ENCODE data around the gene FHIT. TPM values are rescaled to one million over a fixed set of nuclear protein-coding genes. Genes with fewer than 3 reads are reported as not detected.

Gene FHIT
- total and polyA plus RNA-seq, 2 donors from 2014 or later: 20.2 to 61.2 TPM

DNA sequence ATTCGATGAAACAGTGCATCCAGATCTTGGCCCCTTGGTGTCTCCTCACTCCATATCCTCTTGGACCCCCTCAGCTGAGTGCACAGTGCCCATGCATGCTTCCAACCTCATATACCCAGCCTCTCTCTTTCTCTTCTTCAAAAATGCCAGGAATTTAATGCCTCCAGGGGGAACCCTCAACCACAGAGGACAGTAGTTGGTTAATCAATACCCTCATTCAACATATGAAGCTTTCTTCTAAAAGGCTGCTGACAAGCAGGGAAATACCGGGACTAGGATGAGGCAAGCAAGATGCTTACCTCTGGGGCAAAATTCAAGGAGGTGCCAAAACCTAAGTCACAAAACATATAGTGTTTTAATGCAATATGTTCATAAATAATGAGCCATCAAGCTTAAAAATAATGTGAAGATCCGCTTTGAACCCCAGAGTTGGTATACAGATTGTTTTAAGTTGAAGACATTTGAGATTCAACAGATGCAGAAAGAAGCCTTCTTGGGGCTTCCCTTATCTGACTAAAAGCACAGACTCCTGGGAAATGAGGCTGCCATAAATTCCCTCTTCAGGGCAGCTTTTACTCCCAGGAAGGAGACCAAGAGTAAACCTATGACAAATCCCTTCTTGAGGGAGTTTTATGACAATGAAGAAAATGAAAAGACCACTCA, 48.2 kb upstream of the FHIT start:
- Histone ChIP-seq H3K9ac (ENCODE audit: low read length in 3 of 3) (no peak overlapping the region), H3K9me3 (ENCODE audit: control insufficient read depth in 2 of 3, insufficient read depth in 1 of 3, low read length in 3 of 3) (no peaks in the 10 kb centered on the region), H3K4me3 (ENCODE audit: low read length in 3 of 3) (peak overlapping the region in 1 of 3 donors; percentile 3), H3K27me3 (ENCODE audit: control insufficient read depth, insufficient read depth, low read length) (no peaks in the 10 kb centered on the region), H3K27ac (ENCODE audit: low read depth in 2 of 2, low read length in 2 of 2) (no peak overlapping the region), H3K36me3 (ENCODE audit: control insufficient read depth in 2 of 3, insufficient read depth in 3 of 3, low read length in 3 of 3) (no peaks in the 10 kb centered on the region), H3K4me1 (ENCODE audit: control insufficient read depth in 2 of 3, insufficient read depth in 2 of 3, low read depth in 1 of 3, low read length in 3 of 3) (peaks cover 0 to 2% (median 2%) of the 10 kb centered on the region in 3 donors)
- no peak for TF ChIP-seq CTCF (IDR thresholded peaks at IDR 0.05; ENCODE audit: borderline replicate concordance, extremely low read depth, insufficient read depth)
- FAIRE-seq (no peak), DNase-seq (peak in 2 of 5 donors; percentile 50 to 53)
- intact Hi-C loops (cut with DNase I): no loop called here

DNA sequence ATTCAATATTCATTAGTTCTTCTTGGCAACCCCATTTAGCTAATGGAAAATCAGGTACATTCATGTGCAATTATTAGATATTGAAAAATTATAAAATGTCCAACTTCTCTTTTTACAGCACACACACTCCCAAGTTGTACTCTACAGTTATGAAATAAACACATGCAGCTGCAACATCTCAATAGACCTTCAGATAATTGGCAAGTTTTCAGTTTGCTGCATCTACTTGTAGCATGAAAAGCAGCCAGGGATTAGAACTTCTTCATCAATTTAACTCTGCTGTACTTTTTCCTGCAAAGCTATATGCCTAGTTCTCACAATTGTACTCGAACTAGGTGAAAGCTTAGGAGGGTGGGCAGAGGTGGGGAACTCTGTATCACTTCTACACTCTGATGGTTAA, 46.6 kb upstream of the FHIT start:
- intact Hi-C loops (cut with DNase I): no loop called here
- Histone ChIP-seq H3K36me3 (ENCODE audit: control insufficient read depth in 2 of 3, insufficient read depth in 3 of 3, low read length in 3 of 3) (no peaks in the 10 kb centered on the region), H3K4me1 (ENCODE audit: control insufficient read depth in 2 of 3, insufficient read depth in 2 of 3, low read depth in 1 of 3, low read length in 3 of 3) (peaks cover 0 to 2% (median 2%) of the 10 kb centered on the region in 3 donors), H3K9me3 (ENCODE audit: control insufficient read depth in 2 of 3, insufficient read depth in 1 of 3, low read length in 3 of 3) (no peaks in the 10 kb centered on the region), H3K4me3 (ENCODE audit: low read length in 3 of 3) (no peak overlapping the region), H3K9ac (ENCODE audit: low read length in 3 of 3) (no peak overlapping the region), H3K27me3 (ENCODE audit: control insufficient read depth, insufficient read depth, low read length) (no peaks in the 10 kb centered on the region), H3K27ac (ENCODE audit: low read depth in 2 of 2, low read length in 2 of 2) (no peak overlapping the region)
- no peak for TF ChIP-seq CTCF (IDR thresholded peaks at IDR 0.05; ENCODE audit: borderline replicate concordance, extremely low read depth, insufficient read depth)
- FAIRE-seq (no peak), DNase-seq (peak in 1 of 5 donors; percentile 45)

DNA sequence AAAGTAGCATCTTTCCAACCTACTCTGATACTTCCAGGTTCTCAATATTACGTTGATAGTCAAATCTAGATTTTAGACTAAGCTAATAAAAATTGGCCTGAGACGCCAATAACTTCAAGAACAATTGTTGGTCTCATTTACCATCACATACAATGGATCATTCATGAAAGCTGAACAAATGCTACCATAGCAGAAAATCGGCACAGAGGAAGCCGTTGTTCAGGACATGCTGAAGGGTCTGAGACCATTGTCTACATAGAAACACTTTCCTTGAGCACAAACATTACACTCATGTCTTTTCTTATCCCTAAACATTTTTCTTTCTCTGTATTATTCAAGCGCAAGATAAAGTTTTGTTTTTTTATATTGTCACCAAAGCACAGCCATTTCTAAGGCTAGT, 37.2 kb upstream of the FHIT start:
- DNase-seq: no peak
- no peaks in the 10 kb centered on the region for H3K36me3 ChIP-seq (ENCODE audit: control insufficient read depth in 2 of 3, insufficient read depth in 3 of 3, low read length in 3 of 3)
- no peak for FAIRE-seq
- no peak overlapping the region for H3K9ac ChIP-seq (ENCODE audit: low read length in 3 of 3)
- no peaks in the 10 kb centered on the region for H3K27me3 ChIP-seq (ENCODE audit: control insufficient read depth, insufficient read depth, low read length)
- H3K4me3 ChIP-seq (ENCODE audit: low read length in 3 of 3): no peak overlapping the region
- no peak for TF ChIP-seq CTCF (IDR thresholded peaks at IDR 0.05; ENCODE audit: borderline replicate concordance, extremely low read depth, insufficient read depth)
- no peaks in the 10 kb centered on the region for H3K4me1 ChIP-seq (ENCODE audit: control insufficient read depth in 2 of 3, insufficient read depth in 2 of 3, low read depth in 1 of 3, low read length in 3 of 3)
- H3K27ac ChIP-seq (ENCODE audit: low read depth in 2 of 2, low read length in 2 of 2): no peak overlapping the region
- H3K9me3 ChIP-seq (ENCODE audit: control insufficient read depth in 2 of 3, insufficient read depth in 1 of 3, low read length in 3 of 3): no peaks in the 10 kb centered on the region
- intact Hi-C loops (cut with DNase I): no loop called here

DNA sequence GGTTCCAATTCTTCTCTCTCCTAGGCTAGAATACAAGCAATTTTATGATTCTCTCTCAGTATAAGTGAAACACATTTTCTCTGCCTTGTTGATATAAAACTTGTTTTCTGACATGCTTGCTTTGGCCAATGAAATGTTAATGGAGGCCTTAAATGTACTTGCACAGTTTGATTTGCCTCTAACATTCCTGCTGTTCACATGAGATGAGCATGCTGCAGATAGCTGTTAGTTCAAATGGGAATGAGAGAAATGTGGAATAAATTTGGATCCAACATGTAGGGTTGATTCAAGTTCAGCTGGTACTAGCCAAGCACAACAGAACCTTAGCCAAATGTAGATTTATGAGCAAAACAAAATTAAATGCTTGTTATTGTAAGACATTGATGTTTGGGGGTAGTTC, 32.6 kb upstream of the FHIT start:
- no peaks in the 10 kb centered on the region for H3K4me1 ChIP-seq (ENCODE audit: control insufficient read depth in 2 of 3, insufficient read depth in 2 of 3, low read depth in 1 of 3, low read length in 3 of 3)
- H3K9me3 ChIP-seq (ENCODE audit: control insufficient read depth in 2 of 3, insufficient read depth in 1 of 3, low read length in 3 of 3): no peaks in the 10 kb centered on the region
- FAIRE-seq: no peak
- H3K27ac ChIP-seq (ENCODE audit: low read depth in 2 of 2, low read length in 2 of 2): no peak overlapping the region
- no peak overlapping the region for H3K4me3 ChIP-seq (ENCODE audit: low read length in 3 of 3)
- H3K9ac ChIP-seq (ENCODE audit: low read length in 3 of 3): no peak overlapping the region
- intact Hi-C loops (cut with DNase I): no loop called here
- H3K36me3 ChIP-seq (ENCODE audit: control insufficient read depth in 2 of 3, insufficient read depth in 3 of 3, low read length in 3 of 3): no peaks in the 10 kb centered on the region
- no peak for TF ChIP-seq CTCF (IDR thresholded peaks at IDR 0.05; ENCODE audit: borderline replicate concordance, extremely low read depth, insufficient read depth)
- no peaks in the 10 kb centered on the region for H3K27me3 ChIP-seq (ENCODE audit: control insufficient read depth, insufficient read depth, low read length)
- peak in 2 of 5 donors; percentile 22 to 55 for DNase-seq

All from kidney (tissue), 14 donors.